Osteocyte (in vitro differentiated cells): Measurements from ENCODE around the gene PIGS. TPM values are rescaled to one million over a fixed set of nuclear protein-coding genes. Genes with fewer than 3 reads are reported as not detected.

Experiments used
- DNase-seq: peaks from one replicate; pipeline ENCODE4 v3.0.0; 2021; ENCODE audit warnings: mixed read lengths; ENCODE audit not compliant: unreplicated experiment; ENCODE audit errors: extremely low spot score
- H3K27ac Mint-ChIP-seq: one replicate; pipeline ENCODE4 v1.8.0; 2021; ENCODE audit warnings: mild to moderate bottlenecking, mixed read lengths; ENCODE audit not compliant: unreplicated experiment
- H3K27me3 Mint-ChIP-seq: one replicate; pipeline ENCODE4 v1.8.0; 2021; ENCODE audit warnings: mixed read lengths; ENCODE audit not compliant: unreplicated experiment
- H3K36me3 Mint-ChIP-seq: one replicate; pipeline ENCODE4 v1.8.0; 2021; ENCODE audit warnings: mixed read lengths; ENCODE audit not compliant: unreplicated experiment
- H3K4me1 Mint-ChIP-seq: one replicate; pipeline ENCODE4 v1.8.0; 2021; ENCODE audit warnings: mixed read lengths; ENCODE audit not compliant: unreplicated experiment
- H3K4me3 Mint-ChIP-seq: one replicate; pipeline ENCODE4 v1.8.0; 2021; ENCODE audit warnings: mild to moderate bottlenecking, moderate library complexity, mixed read lengths; ENCODE audit not compliant: unreplicated experiment
- H3K9me3 Mint-ChIP-seq: one replicate; pipeline ENCODE4 v1.8.0; 2021; ENCODE audit warnings: mixed read lengths; ENCODE audit not compliant: unreplicated experiment
- total RNA-seq: library from RNA; stranded (reverse); gene quantifications from 2 replicates; pipeline ENCODE4 v1.2.1, GENCODE V29; 2021
- TF ChIP-seq, protein P1 (sequence below): fragments of 200-600 bp; sonication (generic); IDR thresholded peaks from 2 replicates; pipeline ENCODE4 v1.5.0; 2021; ENCODE audit warnings: antibody characterized with exemption, mild to moderate bottlenecking, moderate library complexity

The PIGS gene
- total RNA-seq, 1 donor from 2014 or later, result 80.0 TPM

DNA sequence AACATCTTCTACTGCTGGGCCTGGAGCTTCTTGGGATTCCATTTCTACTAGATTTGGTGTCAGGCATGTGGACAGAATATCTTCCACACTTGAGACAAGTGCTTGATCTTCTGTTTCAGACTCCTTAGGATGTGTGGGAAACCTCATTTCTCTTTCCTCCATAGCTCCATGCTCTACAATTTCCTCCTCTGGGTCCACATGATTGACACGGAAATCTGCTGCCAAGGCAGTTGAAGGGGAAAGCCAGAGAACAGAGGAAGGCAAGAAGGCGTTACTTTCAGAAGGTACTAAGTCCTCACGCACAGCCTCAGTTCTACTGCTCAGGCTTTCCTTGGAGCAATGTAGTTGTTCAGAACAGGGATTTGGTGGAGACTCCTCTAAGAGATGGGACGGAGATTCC lies 20.9 kb upstream of the PIGS start:
- H3K4me1 Mint-ChIP-seq, result no peaks in the 10 kb centered on the region
- H3K9me3 Mint-ChIP-seq, result no peaks in the 10 kb centered on the region
- H3K27me3 Mint-ChIP-seq, result no peaks in the 10 kb centered on the region
- no peaks in the 10 kb centered on the region for H3K36me3 Mint-ChIP-seq
- H3K27ac Mint-ChIP-seq, result no peak overlapping the region
- DNase-seq, result no peak
- TF ChIP-seq, protein P1, sequence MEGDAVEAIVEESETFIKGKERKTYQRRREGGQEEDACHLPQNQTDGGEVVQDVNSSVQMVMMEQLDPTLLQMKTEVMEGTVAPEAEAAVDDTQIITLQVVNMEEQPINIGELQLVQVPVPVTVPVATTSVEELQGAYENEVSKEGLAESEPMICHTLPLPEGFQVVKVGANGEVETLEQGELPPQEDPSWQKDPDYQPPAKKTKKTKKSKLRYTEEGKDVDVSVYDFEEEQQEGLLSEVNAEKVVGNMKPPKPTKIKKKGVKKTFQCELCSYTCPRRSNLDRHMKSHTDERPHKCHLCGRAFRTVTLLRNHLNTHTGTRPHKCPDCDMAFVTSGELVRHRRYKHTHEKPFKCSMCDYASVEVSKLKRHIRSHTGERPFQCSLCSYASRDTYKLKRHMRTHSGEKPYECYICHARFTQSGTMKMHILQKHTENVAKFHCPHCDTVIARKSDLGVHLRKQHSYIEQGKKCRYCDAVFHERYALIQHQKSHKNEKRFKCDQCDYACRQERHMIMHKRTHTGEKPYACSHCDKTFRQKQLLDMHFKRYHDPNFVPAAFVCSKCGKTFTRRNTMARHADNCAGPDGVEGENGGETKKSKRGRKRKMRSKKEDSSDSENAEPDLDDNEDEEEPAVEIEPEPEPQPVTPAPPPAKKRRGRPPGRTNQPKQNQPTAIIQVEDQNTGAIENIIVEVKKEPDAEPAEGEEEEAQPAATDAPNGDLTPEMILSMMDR, result no peak
- H3K4me3 Mint-ChIP-seq, result no peak overlapping the region

- Mint-ChIP-seq H3K27me3 (no peaks in the 10 kb centered on the region), H3K4me1 (no peaks in the 10 kb centered on the region), H3K4me3 (no peak overlapping the region), H3K9me3 (no peaks in the 10 kb centered on the region), H3K27ac (no peak overlapping the region), H3K36me3 (peaks cover 3% of the 10 kb centered on the region)
- DNase-seq, result no peak
- TF ChIP-seq, protein P1, result no peak
These were observed 14.5 kb upstream of the PIGS start for GRCh38 chr17:28585851-28586250.

DNA sequence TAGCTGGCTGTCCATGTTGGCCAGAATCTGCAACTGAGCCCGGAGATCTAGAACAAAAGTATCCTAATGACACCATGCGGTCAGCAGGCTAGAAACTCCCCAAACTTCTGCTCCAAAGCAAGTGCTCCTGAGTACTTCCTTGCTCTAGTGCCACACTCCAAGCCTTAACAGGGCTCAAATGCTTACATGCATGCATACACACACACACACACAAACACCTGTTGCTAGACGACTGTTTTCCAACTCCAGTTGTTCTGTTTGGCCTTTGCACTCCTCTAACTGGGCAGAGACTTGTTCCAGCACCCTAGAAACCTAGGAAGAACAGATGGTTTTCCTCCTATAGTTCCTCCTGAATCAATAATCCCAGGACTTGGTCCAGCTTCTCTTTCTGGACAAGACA lies 13.1 kb upstream of the PIGS start:
- Mint-ChIP-seq H3K36me3 (peaks cover 6% of the 10 kb centered on the region), H3K4me1 (no peaks in the 10 kb centered on the region), H3K9me3 (no peaks in the 10 kb centered on the region), H3K27me3 (no peaks in the 10 kb centered on the region), H3K4me3 (no peak overlapping the region), H3K27ac (no peak overlapping the region)
- TF ChIP-seq, protein P1, result no peak
- DNase-seq, result no peak

GRCh38 chr17:28582513-28582912 lies 11.2 kb upstream of the PIGS start:
- Mint-ChIP-seq H3K27me3 (no peaks in the 10 kb centered on the region), H3K36me3 (peaks cover 9% of the 10 kb centered on the region), H3K4me1 (no peaks in the 10 kb centered on the region), H3K4me3 (no peak overlapping the region), H3K9me3 (no peaks in the 10 kb centered on the region), H3K27ac (no peak overlapping the region)
- TF ChIP-seq, protein P1, result no peak
- DNase-seq, result no peak

DNA sequence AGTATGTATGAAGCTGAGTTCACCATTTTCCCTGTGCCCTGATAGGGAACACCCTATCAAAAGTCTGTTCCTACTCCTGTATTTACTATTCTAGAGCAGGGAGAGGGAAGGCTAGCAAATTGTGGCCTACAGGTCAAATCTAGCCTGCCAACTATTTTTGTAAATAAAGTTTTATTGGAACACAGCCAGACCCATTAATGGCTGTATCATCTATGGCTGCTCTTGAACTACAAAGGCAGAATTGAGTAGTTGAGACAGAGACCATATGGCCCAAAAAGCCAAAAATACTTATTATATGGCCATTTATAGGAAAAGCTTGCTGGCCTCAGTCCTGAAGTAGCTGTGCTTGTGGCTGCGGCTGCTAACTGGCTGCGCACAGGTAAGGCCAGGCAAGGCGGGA lies 9.6 kb upstream of the PIGS start:
- H3K9me3 Mint-ChIP-seq, result no peaks in the 10 kb centered on the region
- no peak for DNase-seq
- H3K36me3 Mint-ChIP-seq, result peaks cover 9% of the 10 kb centered on the region
- H3K4me1 Mint-ChIP-seq, result peaks cover 5% of the 10 kb centered on the region
- TF ChIP-seq, protein P1, result no peak
- H3K4me3 Mint-ChIP-seq, result no peak overlapping the region
- H3K27ac Mint-ChIP-seq, result no peak overlapping the region
- H3K27me3 Mint-ChIP-seq, result no peaks in the 10 kb centered on the region
